IPS-15b (cell line): Measurements from ENCODE around the gene RBM33.

Experiments
- H3K27me3 ChIP-seq: one replicate; pipeline ENCODE4 v1.6.1; 2013; ENCODE audit warnings: low read length; ENCODE audit not compliant: control insufficient read depth, insufficient read depth
- H3K36me3 ChIP-seq: one replicate; pipeline ENCODE4 v1.6.1; 2013; ENCODE audit warnings: low read length; ENCODE audit not compliant: control insufficient read depth, insufficient read depth
- H3K4me1 ChIP-seq: one replicate; pipeline ENCODE4 v1.6.1; 2013; ENCODE audit warnings: mild to moderate bottlenecking, low read length; ENCODE audit not compliant: control insufficient read depth, insufficient read depth
- H3K4me3 ChIP-seq: one replicate; pipeline ENCODE4 v1.5.1; 2013; ENCODE audit warnings: low read depth, low read length
- H3K9ac ChIP-seq: one replicate; pipeline ENCODE4 v1.6.1; 2013; ENCODE audit warnings: low read depth, mild to moderate bottlenecking, low read length
- H3K9me3 ChIP-seq: one replicate; pipeline ENCODE4 v1.6.1; 2013; ENCODE audit warnings: mild to moderate bottlenecking, low read length; ENCODE audit not compliant: control insufficient read depth, insufficient read depth

The RBM33 gene

GRCh38 chr7:155733582-155734444, 89.4 kb downstream of the RBM33 start:
- H3K4me1 ChIP-seq, result no peaks in the 10 kb centered on the region
- no peak overlapping the region for H3K9ac ChIP-seq
- H3K4me3 ChIP-seq, result no peak overlapping the region
- no peaks in the 10 kb centered on the region for H3K27me3 ChIP-seq
- no peaks in the 10 kb centered on the region for H3K9me3 ChIP-seq
- H3K36me3 ChIP-seq, result peaks cover 12% of the 10 kb centered on the region

GRCh38 chr7:155734445-155734809, 90.0 kb downstream of the RBM33 start:
- no peaks in the 10 kb centered on the region for H3K27me3 ChIP-seq
- no peaks in the 10 kb centered on the region for H3K9me3 ChIP-seq
- peaks cover 12% of the 10 kb centered on the region for H3K36me3 ChIP-seq
- no peaks in the 10 kb centered on the region for H3K4me1 ChIP-seq
- H3K9ac ChIP-seq, result no peak overlapping the region
- no peak overlapping the region for H3K4me3 ChIP-seq

DNA sequence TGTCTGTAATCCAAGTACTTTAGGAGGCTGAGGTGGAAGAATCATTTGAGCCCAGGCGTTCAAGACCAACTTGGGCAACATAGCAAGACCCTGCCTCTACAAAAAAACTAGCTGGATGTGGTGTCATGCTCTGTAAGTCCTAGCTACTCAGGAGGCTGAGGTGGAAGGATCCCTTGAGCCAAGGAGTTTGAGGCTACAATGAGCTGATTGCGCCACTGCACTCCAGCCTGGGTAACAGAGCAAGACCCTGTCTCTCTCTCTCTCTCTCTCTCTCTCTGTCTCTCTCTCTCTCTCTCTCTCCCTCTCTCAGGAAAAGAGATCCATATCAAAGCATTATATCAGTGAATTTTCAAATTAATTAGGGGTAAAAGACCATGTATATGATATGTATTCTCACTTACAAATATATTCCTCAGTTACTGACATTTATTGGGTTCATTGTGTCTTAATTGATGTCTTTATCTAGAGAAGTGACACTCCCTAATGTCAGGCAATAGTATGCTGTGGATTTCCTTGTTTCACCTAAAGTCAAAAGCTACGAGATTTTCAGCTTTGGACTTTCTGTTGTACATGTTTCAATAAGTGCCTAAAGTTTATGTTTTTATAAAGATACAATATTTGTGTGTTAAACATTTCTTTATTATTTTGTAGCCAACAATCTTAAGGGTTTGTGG, 91.1 kb downstream of the RBM33 start:
- Histone ChIP-seq H3K27me3 (no peaks in the 10 kb centered on the region), H3K36me3 (peaks cover 12% of the 10 kb centered on the region), H3K4me3 (no peak overlapping the region), H3K9me3 (no peaks in the 10 kb centered on the region), H3K4me1 (no peaks in the 10 kb centered on the region), H3K9ac (no peak overlapping the region)

GRCh38 chr7:155737590-155737989, 93.1 kb downstream of the RBM33 start:
- Histone ChIP-seq H3K9ac (no peak overlapping the region), H3K4me1 (no peaks in the 10 kb centered on the region), H3K4me3 (no peak overlapping the region), H3K9me3 (no peaks in the 10 kb centered on the region), H3K27me3 (no peaks in the 10 kb centered on the region), H3K36me3 (peaks cover 15% of the 10 kb centered on the region)

- no peak overlapping the region for H3K4me3 ChIP-seq
- no peaks in the 10 kb centered on the region for H3K9me3 ChIP-seq
- no peak overlapping the region for H3K9ac ChIP-seq
- H3K4me1 ChIP-seq, result no peaks in the 10 kb centered on the region
- H3K27me3 ChIP-seq, result no peaks in the 10 kb centered on the region
- peaks cover 15% of the 10 kb centered on the region for H3K36me3 ChIP-seq
Measured at GRCh38 chr7:155738104-155738503, 93.6 kb downstream of the RBM33 start.

- Histone ChIP-seq H3K36me3 (peaks cover 15% of the 10 kb centered on the region), H3K27me3 (no peaks in the 10 kb centered on the region), H3K9me3 (no peaks in the 10 kb centered on the region), H3K4me3 (no peak overlapping the region), H3K4me1 (no peaks in the 10 kb centered on the region), H3K9ac (no peak overlapping the region)
Measured at GRCh38 chr7:155738652-155739537, 94.4 kb downstream of the RBM33 start.

GRCh38 chr7:155739538-155740143, 95.2 kb downstream of the RBM33 start:
- Histone ChIP-seq H3K27me3 (no peaks in the 10 kb centered on the region), H3K9ac (no peak overlapping the region), H3K4me3 (no peak overlapping the region), H3K9me3 (no peaks in the 10 kb centered on the region), H3K4me1 (no peaks in the 10 kb centered on the region), H3K36me3 (peaks cover 15% of the 10 kb centered on the region)

GRCh38 chr7:155741082-155741481, 96.6 kb downstream of the RBM33 start:
- Histone ChIP-seq H3K4me1 (no peaks in the 10 kb centered on the region), H3K36me3 (peaks cover 26% of the 10 kb centered on the region)

GRCh38 chr7:155741805-155742204, 97.3 kb downstream of the RBM33 start:
- H3K9ac ChIP-seq, result no peak overlapping the region
- H3K4me1 ChIP-seq, result no peaks in the 10 kb centered on the region
- H3K4me3 ChIP-seq, result no peak overlapping the region

More at GRCh38 chr7:155741082-155741481, 96.6 kb downstream of the RBM33 start:
- Histone ChIP-seq H3K9ac (no peak overlapping the region), H3K4me3 (no peak overlapping the region), H3K9me3 (no peaks in the 10 kb centered on the region), H3K27me3 (no peaks in the 10 kb centered on the region)

GRCh38 chr7:155743177-155743576, 98.7 kb downstream of the RBM33 start:
- H3K27me3 ChIP-seq, result no peaks in the 10 kb centered on the region
- H3K36me3 ChIP-seq, result peaks cover 16% of the 10 kb centered on the region
- H3K9ac ChIP-seq, result no peak overlapping the region
- no peak overlapping the region for H3K4me3 ChIP-seq
- H3K9me3 ChIP-seq, result no peaks in the 10 kb centered on the region
- no peaks in the 10 kb centered on the region for H3K4me1 ChIP-seq

More at GRCh38 chr7:155741805-155742204, 97.3 kb downstream of the RBM33 start:
- Histone ChIP-seq H3K27me3 (no peaks in the 10 kb centered on the region), H3K36me3 (peaks cover 26% of the 10 kb centered on the region), H3K9me3 (no peaks in the 10 kb centered on the region)

DNA sequence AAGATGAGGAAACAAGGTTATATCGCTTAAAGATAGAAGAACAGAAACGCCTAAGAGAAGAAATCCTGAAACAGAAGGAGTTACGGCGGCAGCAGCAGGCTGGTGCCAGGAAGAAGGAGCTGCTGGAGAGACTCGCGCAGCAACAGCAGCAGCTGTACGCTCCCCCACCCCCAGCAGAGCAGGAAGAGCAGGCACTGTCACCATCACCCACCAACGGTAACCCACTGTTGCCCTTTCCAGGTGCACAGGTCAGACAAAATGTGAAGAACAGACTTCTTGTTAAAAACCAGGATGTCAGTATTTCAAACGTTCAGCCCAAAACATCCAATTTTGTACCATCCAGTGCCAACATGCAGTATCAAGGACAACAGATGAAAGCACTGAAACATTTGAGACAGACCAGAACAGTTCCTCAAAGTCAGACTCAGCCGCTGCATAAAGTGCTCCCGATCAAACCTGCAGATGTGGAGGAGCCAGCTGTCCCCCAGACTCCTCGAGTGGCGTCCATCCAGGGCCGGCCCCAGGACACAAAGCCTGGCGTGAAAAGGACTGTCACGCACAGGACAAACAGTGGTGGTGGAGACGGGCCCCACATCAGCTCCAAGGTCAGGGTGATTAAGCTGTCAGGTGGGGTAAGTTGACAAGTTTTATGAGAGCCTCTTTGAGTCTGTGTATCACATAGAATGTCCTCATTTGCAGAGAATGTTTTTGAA, 100.7 kb downstream of the RBM33 start:
- peaks cover 5% of the 10 kb centered on the region for H3K4me1 ChIP-seq
- no peaks in the 10 kb centered on the region for H3K9me3 ChIP-seq
- H3K36me3 ChIP-seq, result peaks cover 15% of the 10 kb centered on the region
- H3K9ac ChIP-seq, result no peak overlapping the region
- H3K4me3 ChIP-seq, result no peak overlapping the region
- no peaks in the 10 kb centered on the region for H3K27me3 ChIP-seq
